ENCODE measurements around the gene ETS1.

Gene ETS1

DNA sequence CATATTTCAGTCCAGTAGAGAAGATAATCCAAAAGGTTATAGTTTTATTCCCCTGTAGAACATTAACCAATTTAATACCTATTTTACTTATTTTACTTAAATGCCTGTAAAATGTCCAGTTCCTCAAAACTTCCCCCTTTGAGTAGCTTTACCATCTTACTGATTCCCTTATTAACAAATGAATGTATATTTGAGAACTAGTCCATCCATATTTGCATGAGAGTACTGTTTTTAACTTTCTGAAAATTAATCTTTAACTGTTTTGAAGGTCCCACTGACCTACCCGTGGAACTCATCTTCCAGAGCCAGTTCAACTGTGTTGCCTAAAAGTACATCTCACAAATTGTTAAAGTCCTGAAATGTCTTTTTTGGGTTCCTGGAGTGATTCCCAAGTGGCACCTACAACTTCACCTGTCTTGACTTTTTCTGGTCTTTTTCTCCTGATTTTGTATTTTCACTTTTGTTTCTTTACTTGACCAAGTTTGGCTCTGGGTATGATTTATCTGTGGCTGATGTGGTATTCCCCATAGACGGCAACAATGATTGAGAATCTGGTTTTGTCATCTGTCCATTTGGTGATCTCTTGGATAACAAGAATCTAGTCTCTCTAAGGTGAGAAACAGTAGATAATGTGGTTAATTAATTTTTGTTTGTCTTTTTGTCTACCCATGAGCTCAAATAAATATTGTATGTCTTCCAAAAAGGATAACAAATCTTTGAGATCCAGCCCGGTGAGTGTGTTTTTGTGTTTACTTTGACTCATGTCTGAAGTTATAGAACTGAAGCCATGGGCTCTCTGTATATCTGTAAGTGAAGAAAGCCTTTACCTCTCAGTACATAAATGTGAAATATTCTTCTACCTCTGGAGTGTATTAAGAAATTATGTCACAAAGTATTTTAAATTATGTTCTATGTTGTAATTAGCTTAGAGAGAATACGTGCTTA lies 174.2 kb downstream of the ETS1 start:
- no peak for DNase-seq

GRCh38 chr11:128411812-128412211 lies 175.5 kb downstream of the ETS1 start:
- DNase-seq, result no peak

GRCh38 chr11:128411150-128411549 lies 176.2 kb downstream of the ETS1 start:
- no peak for DNase-seq

GRCh38 chr11:128409476-128409875 lies 177.9 kb downstream of the ETS1 start:
- no peak for DNase-seq
